K562 (cell line): ENCODE data around the gene MYLK4. TPM values are rescaled to one million over a fixed set of nuclear protein-coding genes. Genes with fewer than 3 reads are reported as not detected.

Experiments used
- ARID2 ChIP-seq: fragments of 450-650 bp; IDR thresholded peaks from 2 replicates; pipeline ENCODE4 v1.6.1; 2017; ENCODE audit warnings: antibody characterized with exemption, mild to moderate bottlenecking
- CHCHD3 ChIP-seq: fragments of 250-450 bp; sonication (Bioruptor Pico); IDR thresholded peaks from 2 replicates; pipeline ENCODE4 v2.1.2; 2022; ENCODE audit warnings: mild to moderate bottlenecking
- KLF13 ChIP-seq: fragments of 450-650 bp; IDR thresholded peaks from 2 replicates; pipeline ENCODE4 v1.6.1; 2016; ENCODE audit warnings: missing genetic modification characterization, low read depth, mild to moderate bottlenecking, missing compliant biosample characterization, moderate library complexity, borderline replicate concordance
- MYC ChIP-seq, 2 experiments: fragments of 250-450 bp in 1 of 2; sonication (Bioruptor Pico) in 1 of 2; IDR thresholded peaks; 2 replicates each; pipeline versions ENCODE4 v1.5.1 to v1.6.1; 2012 to 2021; ENCODE audit warnings: low read depth in 2 of 2, borderline replicate concordance in 1 of 2, improper control_type of control experiment in 1 of 2, low read length in 1 of 2, mild to moderate bottlenecking in 1 of 2, moderate library complexity in 1 of 2
- REST ChIP-seq, 2 experiments: fragments of 450-650 bp; formaldehyde crosslinking in 1 of 2; IDR thresholded peaks; 2 replicates each; pipeline versions ENCODE4 v1.4.0 to v1.6.1; 2014 to 2020; ENCODE audit warnings: mild to moderate bottlenecking in 2 of 2, borderline replicate concordance in 1 of 2, low read depth in 1 of 2
- ZNF561 ChIP-seq: fragments of 450-650 bp; formaldehyde crosslinking; conservative IDR thresholded peaks from 2 replicates; pipeline ENCODE4 v1.4.0; 2020; ENCODE audit warnings: mild to moderate bottlenecking, moderate library complexity
- ZNF583 ChIP-seq: fragments of 250-450 bp; sonication (Bioruptor Pico); IDR thresholded peaks from 2 replicates; pipeline ENCODE4 v1.4.0; 2020
- ZNF717 ChIP-seq: fragments of 250-450 bp; sonication (Bioruptor Pico); IDR thresholded peaks from 2 replicates; pipeline ENCODE4 v1.5.0; 2021
- polyA plus RNA-seq, 8 experiments: library from polyadenylated mRNA; depleted of rRNA in 4 of 8; stranded (reverse) in 5 of 8; unstranded in 3 of 8; fragments of >200 nt; fragmentation: Nextera tagmentation in 2 of 8; fragmentation: Illumina TruSeq in 1 of 8; extraction: Ambion mirVana in 2 of 8; extraction: Trizol in 1 of 8; gene quantifications; 2 replicates each; pipeline versions ENCODE4 v1.2.1 to v1.2.3, GENCODE V29; 2011 to 2014; ENCODE audit warnings: inconsistent platforms in 1 of 8, missing spikeins in 1 of 8
- total RNA-seq, 7 experiments: library from RNA; depleted of rRNA in 6 of 7; stranded (reverse); fragments of >200 nt in 6 of 7; fragmentation: Illumina TruSeq in 2 of 7; extraction: Trizol in 2 of 7; gene quantifications; 2 replicates each; pipeline versions ENCODE4 v1.2.1 to v1.2.3, GENCODE V29; 2011 to 2021; ENCODE audit warnings: low replicate concordance in 1 of 7
- TF ChIP-seq, protein P1 (sequence below): fragments of 250-450 bp; sonication (Bioruptor Pico); IDR thresholded peaks from 2 replicates; pipeline ENCODE4 v1.4.0; 2020; ENCODE audit warnings: mild to moderate bottlenecking, moderate library complexity, borderline replicate concordance
- TF ChIP-seq, protein P2 (sequence below): fragments of 450-650 bp; IDR thresholded peaks from 2 replicates; pipeline ENCODE4 v1.6.1; 2017; ENCODE audit warnings: antibody characterized with exemption
- TF ChIP-seq, protein P3 (sequence below): fragments of 450-650 bp; IDR thresholded peaks from 2 replicates; pipeline ENCODE4 v1.6.1; 2018; ENCODE audit warnings: mild to moderate bottlenecking, low read depth; ENCODE audit not compliant: partially characterized antibody

The MYLK4 gene
- total and polyA plus RNA-seq, 9 of the 15 experiments (the other 6 are each of a cell fraction or from before 2014, with no cell fraction given) = 0.01 to 0.15 (median 0.06) TPM

GRCh38 chr6:2765166-2765895, 14.6 kb upstream of the MYLK4 start, which contains the start of gene WRNIP1 (continued):
- TF ChIP-seq REST (IDR thresholded peaks at IDR 0.05; ENCODE audit: borderline replicate concordance) = peak; percentile 91
- peak; percentile 81; the same call in 1 of the 2 replicates for TF ChIP-seq REST (CRISPR knock-in tag; IDR thresholded peaks at IDR 0.05; ENCODE audit: low read depth)
- no peak for TF ChIP-seq ZNF717 (CRISPR knock-in tag)
- no peak for TF ChIP-seq ARID2
- TF ChIP-seq KLF13 (tag) = no peak
- peak; percentile 83 for TF ChIP-seq MYC (IDR thresholded peaks at IDR 0.05; ENCODE audit: low read depth, low read length)
- no peak for TF ChIP-seq MYC (CRISPR knock-in tag; IDR thresholded peaks at IDR 0.05; ENCODE audit: borderline replicate concordance, low read depth)
- TF ChIP-seq, protein P1, sequence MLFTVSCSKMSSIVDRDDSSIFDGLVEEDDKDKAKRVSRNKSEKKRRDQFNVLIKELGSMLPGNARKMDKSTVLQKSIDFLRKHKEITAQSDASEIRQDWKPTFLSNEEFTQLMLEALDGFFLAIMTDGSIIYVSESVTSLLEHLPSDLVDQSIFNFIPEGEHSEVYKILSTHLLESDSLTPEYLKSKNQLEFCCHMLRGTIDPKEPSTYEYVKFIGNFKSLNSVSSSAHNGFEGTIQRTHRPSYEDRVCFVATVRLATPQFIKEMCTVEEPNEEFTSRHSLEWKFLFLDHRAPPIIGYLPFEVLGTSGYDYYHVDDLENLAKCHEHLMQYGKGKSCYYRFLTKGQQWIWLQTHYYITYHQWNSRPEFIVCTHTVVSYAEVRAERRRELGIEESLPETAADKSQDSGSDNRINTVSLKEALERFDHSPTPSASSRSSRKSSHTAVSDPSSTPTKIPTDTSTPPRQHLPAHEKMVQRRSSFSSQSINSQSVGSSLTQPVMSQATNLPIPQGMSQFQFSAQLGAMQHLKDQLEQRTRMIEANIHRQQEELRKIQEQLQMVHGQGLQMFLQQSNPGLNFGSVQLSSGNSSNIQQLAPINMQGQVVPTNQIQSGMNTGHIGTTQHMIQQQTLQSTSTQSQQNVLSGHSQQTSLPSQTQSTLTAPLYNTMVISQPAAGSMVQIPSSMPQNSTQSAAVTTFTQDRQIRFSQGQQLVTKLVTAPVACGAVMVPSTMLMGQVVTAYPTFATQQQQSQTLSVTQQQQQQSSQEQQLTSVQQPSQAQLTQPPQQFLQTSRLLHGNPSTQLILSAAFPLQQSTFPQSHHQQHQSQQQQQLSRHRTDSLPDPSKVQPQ = no peak
- TF ChIP-seq ZNF561 (CRISPR knock-in tag) = no peak
- TF ChIP-seq, protein P2, sequence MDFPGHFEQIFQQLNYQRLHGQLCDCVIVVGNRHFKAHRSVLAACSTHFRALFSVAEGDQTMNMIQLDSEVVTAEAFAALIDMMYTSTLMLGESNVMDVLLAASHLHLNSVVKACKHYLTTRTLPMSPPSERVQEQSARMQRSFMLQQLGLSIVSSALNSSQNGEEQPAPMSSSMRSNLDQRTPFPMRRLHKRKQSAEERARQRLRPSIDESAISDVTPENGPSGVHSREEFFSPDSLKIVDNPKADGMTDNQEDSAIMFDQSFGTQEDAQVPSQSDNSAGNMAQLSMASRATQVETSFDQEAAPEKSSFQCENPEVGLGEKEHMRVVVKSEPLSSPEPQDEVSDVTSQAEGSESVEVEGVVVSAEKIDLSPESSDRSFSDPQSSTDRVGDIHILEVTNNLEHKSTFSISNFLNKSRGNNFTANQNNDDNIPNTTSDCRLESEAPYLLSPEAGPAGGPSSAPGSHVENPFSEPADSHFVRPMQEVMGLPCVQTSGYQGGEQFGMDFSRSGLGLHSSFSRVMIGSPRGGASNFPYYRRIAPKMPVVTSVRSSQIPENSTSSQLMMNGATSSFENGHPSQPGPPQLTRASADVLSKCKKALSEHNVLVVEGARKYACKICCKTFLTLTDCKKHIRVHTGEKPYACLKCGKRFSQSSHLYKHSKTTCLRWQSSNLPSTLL = no peak
- TF ChIP-seq ZNF583 (CRISPR knock-in tag) = no peak; the same call in 1 of the 2 replicates
- TF ChIP-seq CHCHD3 (CRISPR knock-in tag) = no peak
- TF ChIP-seq, protein P3, sequence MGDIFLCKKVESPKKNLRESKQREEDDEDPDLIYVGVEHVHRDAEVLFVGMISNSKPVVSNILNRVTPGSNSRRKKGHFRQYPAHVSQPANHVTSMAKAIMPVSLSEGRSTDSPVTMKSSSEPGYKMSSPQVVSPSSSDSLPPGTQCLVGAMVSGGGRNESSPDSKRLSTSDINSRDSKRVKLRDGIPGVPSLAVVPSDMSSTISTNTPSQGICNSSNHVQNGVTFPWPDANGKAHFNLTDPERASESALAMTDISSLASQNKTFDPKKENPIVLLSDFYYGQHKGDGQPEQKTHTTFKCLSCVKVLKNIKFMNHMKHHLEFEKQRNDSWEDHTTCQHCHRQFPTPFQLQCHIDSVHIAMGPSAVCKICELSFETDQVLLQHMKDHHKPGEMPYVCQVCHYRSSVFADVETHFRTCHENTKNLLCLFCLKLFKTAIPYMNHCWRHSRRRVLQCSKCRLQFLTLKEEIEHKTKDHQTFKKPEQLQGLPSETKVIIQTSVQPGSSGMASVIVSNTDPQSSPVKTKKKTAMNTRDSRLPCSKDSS = no peak
